SH-SY5Y (cell line): ENCODE results near the gene CIP2A.

Experiments used
- GATA2 ChIP-seq: IDR thresholded peaks from 2 replicates; pipeline ENCODE4 v1.6.1; 2011; ENCODE audit warnings: mild to moderate bottlenecking, low read depth, low read length
- GATA3 ChIP-seq: IDR thresholded peaks from 2 replicates; pipeline ENCODE4 v1.6.1; 2011; ENCODE audit warnings: low read depth, mild to moderate bottlenecking, low read length, moderate library complexity

DNA sequence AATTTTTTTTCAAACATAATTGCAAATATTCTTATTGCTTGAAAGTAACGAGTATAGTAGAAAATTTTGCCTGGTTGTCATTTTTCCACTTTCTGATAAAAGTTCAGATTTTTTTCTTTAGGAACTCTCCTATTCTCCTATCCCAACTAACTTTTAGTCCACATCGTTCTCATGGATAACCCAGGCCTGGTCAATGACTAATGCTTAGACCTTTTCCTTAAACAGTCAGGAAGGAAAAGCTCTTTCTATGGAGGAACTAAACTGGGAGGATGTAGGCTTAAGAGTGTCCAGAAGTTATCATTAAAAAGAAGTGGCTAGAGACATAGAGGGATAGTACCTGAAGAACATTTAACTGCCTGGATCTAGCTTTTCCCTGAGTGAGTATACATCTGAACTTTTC lies 26.7 kb downstream of the CIP2A start:
- no peak for TF ChIP-seq GATA3
- TF ChIP-seq GATA2, result no peak
